HCT116 (cell line): ENCODE data around the gene ZNF488. TPM values are rescaled to one million over a fixed set of nuclear protein-coding genes. Genes with fewer than 3 reads are reported as not detected.

Experiments used
- ATAC-seq: fragments of 200-7000 bp; cut with Tn5 transposase; 2 replicates; pipeline ENCODE4 v1.9.1; 2020; ENCODE audit warnings: mild to moderate bottlenecking, moderate library complexity
- BruUV-seq: library from RNA; stranded (reverse); fragments of 400-500 nt; replicated peaks from 2 replicates; lab custom pipeline; 2021; lab: Mats Ljungman, UMichigan
- CTCF ChIA-PET: fragments of 300-600 bp; sonication (Branson Sonifier 250); formaldehyde crosslinking; loops from one replicate; lab custom pipeline; 2021; ENCODE audit warnings: antibody characterized with exemption; lab: Charles Lee
- POLR2A ChIA-PET: fragments of 300-600, 350-600 bp; sonication (Branson Sonifier 250); formaldehyde crosslinking; loops from one replicate; lab custom pipeline; 2021; ENCODE audit warnings: antibody characterized with exemption; lab: Charles Lee
- RAD21 ChIA-PET, 2 experiments: fragments of 300-600 bp; sonication (Branson Sonifier 250); formaldehyde crosslinking; loops; one replicate each; lab custom pipeline; 2023; ENCODE audit warnings: low total read pairs in 2 of 2; ENCODE audit not compliant: uncharacterized antibody in 2 of 2, unreplicated experiment in 2 of 2, low non-redundant PET in 1 of 2; lab: Charles Lee
- DNase-seq: peaks from one replicate; pipeline ENCODE4 v3.0.0-alpha.2; 2010; ENCODE audit warnings: low read depth, low spot score
- H2AFZ ChIP-seq: fragments of 200-600 bp; shearing (Covaris generic), sonication (generic); 2 replicates; pipeline ENCODE4 v1.6.1; 2017; ENCODE audit warnings: low read depth, mixed run types, mixed read lengths, antibody characterized with exemption, low read length; ENCODE audit not compliant: poor library complexity, severe bottlenecking
- H3K27ac ChIP-seq: 2 replicates; pipeline ENCODE4 v1.5.1; 2012; ENCODE audit warnings: low read depth, low read length
- H3K27me3 ChIP-seq: fragments of 200-600 bp; sonication (generic); 2 replicates; pipeline ENCODE4 v1.6.1; 2016; ENCODE audit warnings: mixed run types, low read length, mixed read lengths; ENCODE audit not compliant: insufficient read depth
- H3K36me3 ChIP-seq, 2 experiments: fragments of 200-500 bp in 1 of 2; fragments of 200-600 bp in 1 of 2; sonication (Bioruptor generic) in 1 of 2; sonication (generic) in 1 of 2; 2 replicates each; pipeline versions ENCODE4 v1.5.1 to v1.6.1; 2014 to 2016; ENCODE audit warnings: low read length in 2 of 2, inconsistent platforms in 1 of 2, mixed read lengths in 1 of 2, mixed run types in 1 of 2; ENCODE audit not compliant: insufficient read depth in 2 of 2, control insufficient read depth in 1 of 2
- H3K4me1 ChIP-seq, 2 experiments: fragments of 200-600 bp in 1 of 2; sonication (generic) in 1 of 2; 2 replicates each; pipeline versions ENCODE4 v1.5.1 to v1.6.1; 2012 to 2017; ENCODE audit warnings: low read length in 2 of 2, inconsistent platforms in 1 of 2, mild to moderate bottlenecking in 1 of 2, mixed read lengths in 1 of 2, mixed run types in 1 of 2, moderate library complexity in 1 of 2; ENCODE audit not compliant: insufficient read depth in 2 of 2, control insufficient read depth in 1 of 2
- H3K4me2 ChIP-seq: fragments of 200-600 bp; sonication (generic); 2 replicates; pipeline ENCODE4 v1.6.1; 2017; ENCODE audit warnings: mixed run types, low read length, mixed read lengths
- H3K4me3 ChIP-seq, 2 experiments: fragments of 200-600 bp in 1 of 2; sonication (generic) in 1 of 2; replicated peaks in 1 of 2; 2 replicates each; pipeline ENCODE4 v1.5.1; 2011 to 2016; ENCODE audit warnings: low read length in 2 of 2, control low read depth in 1 of 2, low read depth in 1 of 2, mild to moderate bottlenecking in 1 of 2, mixed read lengths in 1 of 2, mixed run types in 1 of 2
- H3K79me2 ChIP-seq: fragments of 200-600 bp; sonication (generic); 2 replicates; pipeline ENCODE4 v1.6.1; 2017; ENCODE audit warnings: mild to moderate bottlenecking, mixed run types, low read length, moderate library complexity, mixed read lengths; ENCODE audit not compliant: insufficient read depth
- H3K9ac ChIP-seq: fragments of 200-600 bp; sonication (generic); 2 replicates; pipeline ENCODE4 v1.6.1; 2016; ENCODE audit warnings: low read length, mixed read lengths
- H3K9me2 ChIP-seq: fragments of 200-600 bp; sonication (generic), shearing (Covaris generic); 2 replicates; pipeline ENCODE4 v1.6.1; 2017; ENCODE audit warnings: mixed run types, mild to moderate bottlenecking, moderate library complexity; ENCODE audit not compliant: insufficient read depth
- H3K9me3 ChIP-seq, 2 experiments: fragments of 200-500 bp in 1 of 2; fragments of 200-600 bp in 1 of 2; sonication (Bioruptor generic) in 1 of 2; sonication (generic) in 1 of 2; 2 replicates each; pipeline ENCODE4 v1.6.1; 2014 to 2017; ENCODE audit warnings: low read length in 2 of 2, mixed read lengths in 2 of 2, inconsistent platforms in 1 of 2, low read depth in 1 of 2, mild to moderate bottlenecking in 1 of 2, mixed run types in 1 of 2, moderate library complexity in 1 of 2; ENCODE audit not compliant: control insufficient read depth in 1 of 2, insufficient read depth in 1 of 2
- H4K20me1 ChIP-seq: fragments of 200-600 bp; sonication (generic), shearing (Covaris generic); 2 replicates; pipeline ENCODE4 v1.6.1; 2017; ENCODE audit warnings: mixed run types, mild to moderate bottlenecking, moderate library complexity; ENCODE audit not compliant: insufficient read depth
- CBX3 ChIP-seq: IDR thresholded peaks from 2 replicates; pipeline ENCODE4 v1.6.1; 2012; ENCODE audit warnings: low read depth
- EZH2 ChIP-seq: fragments of 200-600 bp; sonication (generic); IDR thresholded peaks from 2 replicates; pipeline ENCODE4 v1.6.1; 2017; ENCODE audit warnings: antibody characterized with exemption, mixed run types
- SRF ChIP-seq: IDR thresholded peaks from 2 replicates; pipeline ENCODE4 v1.6.1; 2012; ENCODE audit warnings: low read depth
- TCF7L2 ChIP-seq: IDR thresholded peaks from 2 replicates; pipeline ENCODE4 v1.7.0; 2011; ENCODE audit warnings: borderline replicate concordance, inconsistent platforms; ENCODE audit not compliant: insufficient read depth, insufficient read length; ENCODE audit errors: extremely low read depth
- YY1 ChIP-seq: IDR thresholded peaks from 2 replicates; pipeline ENCODE4 v1.6.1; 2011; ENCODE audit warnings: low read length, low read depth, moderate library complexity, mild to moderate bottlenecking; ENCODE audit not compliant: insufficient replicate concordance; ENCODE audit errors: extremely low read depth
- ZBTB33 ChIP-seq: IDR thresholded peaks from 2 replicates; pipeline ENCODE4 v1.6.1; 2011; ENCODE audit warnings: mild to moderate bottlenecking, low read length, moderate library complexity; ENCODE audit not compliant: insufficient replicate concordance; ENCODE audit errors: extremely low read depth
- intact Hi-C: fragments of 100-400 bp; cut with micrococcal nuclease; formaldehyde crosslinking; loops from 2 replicates; pipeline ENCODE4 v1.10.0; 2022
- total RNA-seq: library from RNA; stranded (reverse); gene quantifications from one replicate; pipeline ENCODE4 v1.2.1, GENCODE V29; 2021; ENCODE audit not compliant: unreplicated experiment

ZNF488 gene
- total RNA-seq, 1 experiment from 2014 or later = 3.9 TPM

GRCh38 chr10:47401210-47401609, 17.1 kb upstream of the ZNF488 start:
- Histone ChIP-seq H3K4me3 (no peak overlapping the region), H3K4me1 (peaks cover 52 to 63% of the 10 kb centered on the region in 2 experiments), H4K20me1 (no peaks in the 10 kb centered on the region), H3K9me2 (no peaks in the 10 kb centered on the region), H3K9me3 (no peaks in the 10 kb centered on the region), H3K79me2 (no peaks in the 10 kb centered on the region)
- no TSS peak for BruUV-seq
- POLR2A ChIA-PET = no interaction called here
- RAD21 ChIA-PET = no interaction called here
- no peak for DNase-seq
- ATAC-seq = no peak
- TF ChIP-seq CBX3 = no peak
- TF ChIP-seq SRF = no peak
- TF ChIP-seq YY1 = no peak
- no peak for TF ChIP-seq EZH2
- TF ChIP-seq, all 23 proteins: peak for 0
- CTCF ChIA-PET = no interaction called here
- peak overlapping the region; percentile 89 for H3K27ac ChIP-seq
- no peaks in the 10 kb centered on the region for H3K36me3 ChIP-seq
- H3K4me2 ChIP-seq = no peak overlapping the region
- intact Hi-C loops = no loop called here
- H3K9ac ChIP-seq = no peak overlapping the region
- no peaks in the 10 kb centered on the region for H3K27me3 ChIP-seq
- H2AFZ ChIP-seq = no peak overlapping the region

GRCh38 chr10:47400786-47401185, 16.7 kb upstream of the ZNF488 start:
- Histone ChIP-seq H3K4me1 (peaks cover 49 to 61% of the 10 kb centered on the region in 2 experiments), H3K79me2 (no peaks in the 10 kb centered on the region), H3K4me3 (no peak overlapping the region), H3K9me3 (no peaks in the 10 kb centered on the region), H4K20me1 (no peaks in the 10 kb centered on the region), H3K9ac (no peak overlapping the region), H3K27ac (peak overlapping the region; percentile 89; the same call in 1 of the 2 replicates), H3K36me3 (no peaks in the 10 kb centered on the region), H2AFZ (no peak overlapping the region), H3K4me2 (no peak overlapping the region), H3K9me2 (no peaks in the 10 kb centered on the region), H3K27me3 (no peaks in the 10 kb centered on the region)
- TF ChIP-seq ZBTB33 = no peak
- no peak for TF ChIP-seq TCF7L2
- ChIA-PET RAD21 (no interaction called here), CTCF (no interaction called here), POLR2A (no interaction called here)
- no peak for DNase-seq
- no peak for ATAC-seq
- intact Hi-C loops = no loop called here
- no TSS peak for BruUV-seq
